Measurements from ENCODE around the gene LEAP2.

Gene LEAP2

GRCh38 chr5:132853323-132853722 lies 20.1 kb upstream of the LEAP2 start:
- no peak for TF ChIP-seq USF1 (IDR thresholded peaks at IDR 0.05)
- no peak for TF ChIP-seq ZBTB7A (IDR thresholded peaks at IDR 0.05; ENCODE audit: low read depth)
- no peak for TF ChIP-seq EP300 (IDR thresholded peaks at IDR 0.05; ENCODE audit: borderline replicate concordance)
- TF ChIP-seq, protein P1, sequence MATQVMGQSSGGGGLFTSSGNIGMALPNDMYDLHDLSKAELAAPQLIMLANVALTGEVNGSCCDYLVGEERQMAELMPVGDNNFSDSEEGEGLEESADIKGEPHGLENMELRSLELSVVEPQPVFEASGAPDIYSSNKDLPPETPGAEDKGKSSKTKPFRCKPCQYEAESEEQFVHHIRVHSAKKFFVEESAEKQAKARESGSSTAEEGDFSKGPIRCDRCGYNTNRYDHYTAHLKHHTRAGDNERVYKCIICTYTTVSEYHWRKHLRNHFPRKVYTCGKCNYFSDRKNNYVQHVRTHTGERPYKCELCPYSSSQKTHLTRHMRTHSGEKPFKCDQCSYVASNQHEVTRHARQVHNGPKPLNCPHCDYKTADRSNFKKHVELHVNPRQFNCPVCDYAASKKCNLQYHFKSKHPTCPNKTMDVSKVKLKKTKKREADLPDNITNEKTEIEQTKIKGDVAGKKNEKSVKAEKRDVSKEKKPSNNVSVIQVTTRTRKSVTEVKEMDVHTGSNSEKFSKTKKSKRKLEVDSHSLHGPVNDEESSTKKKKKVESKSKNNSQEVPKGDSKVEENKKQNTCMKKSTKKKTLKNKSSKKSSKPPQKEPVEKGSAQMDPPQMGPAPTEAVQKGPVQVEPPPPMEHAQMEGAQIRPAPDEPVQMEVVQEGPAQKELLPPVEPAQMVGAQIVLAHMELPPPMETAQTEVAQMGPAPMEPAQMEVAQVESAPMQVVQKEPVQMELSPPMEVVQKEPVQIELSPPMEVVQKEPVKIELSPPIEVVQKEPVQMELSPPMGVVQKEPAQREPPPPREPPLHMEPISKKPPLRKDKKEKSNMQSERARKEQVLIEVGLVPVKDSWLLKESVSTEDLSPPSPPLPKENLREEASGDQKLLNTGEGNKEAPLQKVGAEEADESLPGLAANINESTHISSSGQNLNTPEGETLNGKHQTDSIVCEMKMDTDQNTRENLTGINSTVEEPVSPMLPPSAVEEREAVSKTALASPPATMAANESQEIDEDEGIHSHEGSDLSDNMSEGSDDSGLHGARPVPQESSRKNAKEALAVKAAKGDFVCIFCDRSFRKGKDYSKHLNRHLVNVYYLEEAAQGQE (IDR thresholded peaks at IDR 0.05; ENCODE audit: low read depth) = no peak
- TF ChIP-seq NFIC (IDR thresholded peaks at IDR 0.05) = no peak
- TF ChIP-seq YY1 (IDR thresholded peaks at IDR 0.05; ENCODE audit: low read depth) = no peak
- no peak for TF ChIP-seq TEAD4 (IDR thresholded peaks at IDR 0.05)
- no peak for TF ChIP-seq EGR1 (IDR thresholded peaks at IDR 0.05)
- no peak for TF ChIP-seq MAX (IDR thresholded peaks at IDR 0.05)
- TF ChIP-seq RAD21 (IDR thresholded peaks at IDR 0.05; ENCODE audit: low read depth) = no peak
- TF ChIP-seq TAF1 (IDR thresholded peaks at IDR 0.05; ENCODE audit: low read depth) = no peak
- TF ChIP-seq TCF12 (IDR thresholded peaks at IDR 0.05; ENCODE audit: low read depth) = no peak

- TF ChIP-seq TAF1 (IDR thresholded peaks at IDR 0.05; ENCODE audit: low read depth) = no peak
- no peak for TF ChIP-seq RAD21 (IDR thresholded peaks at IDR 0.05; ENCODE audit: low read depth)
- TF ChIP-seq CEBPB (IDR thresholded peaks at IDR 0.05) = no peak
- TF ChIP-seq NFIC (IDR thresholded peaks at IDR 0.05) = no peak
- TF ChIP-seq, protein P1 (IDR thresholded peaks at IDR 0.05; ENCODE audit: low read depth) = no peak
- TF ChIP-seq ZBTB7A (IDR thresholded peaks at IDR 0.05; ENCODE audit: low read depth) = no peak
- TF ChIP-seq YY1 (IDR thresholded peaks at IDR 0.05; ENCODE audit: low read depth) = no peak
- TF ChIP-seq MAX (IDR thresholded peaks at IDR 0.05) = no peak
- no peak for TF ChIP-seq EGR1 (IDR thresholded peaks at IDR 0.05)
- no peak for TF ChIP-seq TCF12 (IDR thresholded peaks at IDR 0.05; ENCODE audit: low read depth)
- TF ChIP-seq FOXM1 (IDR thresholded peaks at IDR 0.05; ENCODE audit: borderline replicate concordance, low read depth) = no peak
- no peak for TF ChIP-seq CREB1 (IDR thresholded peaks at IDR 0.05; ENCODE audit: low read depth)
- no peak for TF ChIP-seq TEAD4 (IDR thresholded peaks at IDR 0.05)
Observed at GRCh38 chr5:132853790-132854189, 19.7 kb upstream of the LEAP2 start.

- TF ChIP-seq RAD21 (IDR thresholded peaks at IDR 0.05; ENCODE audit: low read depth) (no peak), CEBPB (IDR thresholded peaks at IDR 0.05) (no peak), TCF12 (IDR thresholded peaks at IDR 0.05; ENCODE audit: low read depth) (no peak)
Observed at GRCh38 chr5:132854301-132854700, 19.2 kb upstream of the LEAP2 start.

GRCh38 chr5:132856011-132856410 lies 17.5 kb upstream of the LEAP2 start:
- TF ChIP-seq, protein P1 (IDR thresholded peaks at IDR 0.05; ENCODE audit: low read depth) = no peak
- TF ChIP-seq RAD21 (IDR thresholded peaks at IDR 0.05; ENCODE audit: low read depth) (no peak), NFIC (IDR thresholded peaks at IDR 0.05) (no peak), EP300 (IDR thresholded peaks at IDR 0.05; ENCODE audit: borderline replicate concordance) (no peak), TEAD4 (IDR thresholded peaks at IDR 0.05) (no peak), FOXM1 (IDR thresholded peaks at IDR 0.05; ENCODE audit: borderline replicate concordance, low read depth) (no peak), TCF12 (IDR thresholded peaks at IDR 0.05; ENCODE audit: low read depth) (no peak), USF1 (IDR thresholded peaks at IDR 0.05) (no peak), CEBPB (IDR thresholded peaks at IDR 0.05) (no peak), MAX (IDR thresholded peaks at IDR 0.05) (no peak), EGR1 (IDR thresholded peaks at IDR 0.05) (no peak), CREB1 (IDR thresholded peaks at IDR 0.05; ENCODE audit: low read depth) (no peak), YY1 (IDR thresholded peaks at IDR 0.05; ENCODE audit: low read depth) (no peak), ZBTB7A (IDR thresholded peaks at IDR 0.05; ENCODE audit: low read depth) (no peak), TAF1 (IDR thresholded peaks at IDR 0.05; ENCODE audit: low read depth) (no peak)
